ENCODE results near the gene LYPD4.

GRCh38 chr19:41816761-41817160, 27.7 kb downstream of the LYPD4 start:
- TF ChIP-seq GATA2 (IDR thresholded peaks at IDR 0.05; ENCODE audit: low read depth, low read length) (no peak), GATA3 (IDR thresholded peaks at IDR 0.05; ENCODE audit: low read depth, low read length) (no peak)

Data from SH-SY5Y (cell line).